Activated naive CD4-positive, alpha-beta T cell treated with anti-CD3 and anti-CD28 coated beads, Interleukin-2, amount 50 U/mL, for 24 hours (primary cell): Measurements from ENCODE around the gene ANKFY1.
A peak's percentile ranks its signal among the peaks of the same experiment; 100 is the strongest.
"Not testable (repeated sequence)": the region's sequence is repeated elsewhere in the genome, so short reads cannot be mapped to it uniquely, and the experiment has no call there.

ENCODE experiments used
- H3K27ac Mint-ChIP-seq: one replicate; pipeline ENCODE4 v1.8.0; 2021; ENCODE audit warnings: mild to moderate bottlenecking, mixed read lengths
- H3K27me3 Mint-ChIP-seq: one replicate; pipeline ENCODE4 v1.8.0; 2021; ENCODE audit warnings: mixed read lengths
- H3K36me3 Mint-ChIP-seq: one replicate; pipeline ENCODE4 v1.8.0; 2021; ENCODE audit warnings: mixed read lengths
- H3K4me1 Mint-ChIP-seq: one replicate; pipeline ENCODE4 v1.8.0; 2021; ENCODE audit warnings: mixed read lengths
- H3K4me3 Mint-ChIP-seq: one replicate; pipeline ENCODE4 v1.8.0; 2021; ENCODE audit warnings: mild to moderate bottlenecking, mixed read lengths
- H3K9me3 Mint-ChIP-seq: one replicate; pipeline ENCODE4 v1.8.0; 2021; ENCODE audit warnings: mixed read lengths

ANKFY1 gene

DNA sequence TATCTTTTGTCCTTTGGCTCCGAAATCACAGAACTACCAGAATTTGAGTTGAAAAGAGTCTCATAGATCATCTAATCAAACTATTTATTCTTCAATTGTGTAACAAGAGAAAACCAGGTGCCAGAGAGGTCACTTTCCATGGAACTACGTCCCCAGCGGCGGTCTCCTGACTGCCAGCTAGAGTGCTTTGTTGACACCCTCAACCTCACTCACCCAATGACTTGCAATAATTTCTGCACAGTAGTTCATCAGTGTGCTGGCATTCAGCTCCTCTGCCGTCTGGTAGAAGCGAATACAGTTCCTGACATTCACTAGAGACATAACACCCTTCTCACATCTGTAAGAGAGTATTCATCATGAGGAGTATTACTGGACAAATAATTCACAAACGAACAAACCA, 54.2 kb downstream of the ANKFY1 start:
- Mint-ChIP-seq H3K9me3 (no peaks in the 10 kb centered on the region), H3K27me3 (no peaks in the 10 kb centered on the region), H3K4me1 (peaks cover 12% of the 10 kb centered on the region), H3K36me3 (peaks cover 12% of the 10 kb centered on the region), H3K27ac (no peak overlapping the region), H3K4me3 (no peak overlapping the region)

DNA sequence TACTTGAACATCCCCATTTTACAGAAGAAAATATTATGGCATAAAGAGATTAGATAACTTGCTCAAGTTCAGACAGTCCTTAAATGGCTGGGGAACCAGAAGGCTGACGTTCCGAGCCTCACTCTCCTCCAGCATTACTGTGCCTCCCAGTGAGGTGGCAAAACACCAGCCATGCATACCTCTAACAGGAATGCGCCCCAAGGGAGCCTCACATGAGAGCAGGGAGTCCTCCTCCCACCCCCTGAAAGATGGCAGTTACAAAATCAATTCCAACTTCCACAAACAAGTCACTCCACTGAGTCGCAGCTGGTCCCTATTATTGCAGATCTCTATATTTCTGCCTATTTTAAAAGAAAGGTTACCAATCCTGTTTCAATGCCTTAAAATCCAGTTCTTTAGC, 55.5 kb downstream of the ANKFY1 start:
- Mint-ChIP-seq H3K4me1 (peaks cover 16% of the 10 kb centered on the region), H3K27me3 (no peaks in the 10 kb centered on the region), H3K27ac (no peak overlapping the region), H3K9me3 (no peaks in the 10 kb centered on the region), H3K4me3 (no peak overlapping the region), H3K36me3 (peaks cover 12% of the 10 kb centered on the region)

DNA sequence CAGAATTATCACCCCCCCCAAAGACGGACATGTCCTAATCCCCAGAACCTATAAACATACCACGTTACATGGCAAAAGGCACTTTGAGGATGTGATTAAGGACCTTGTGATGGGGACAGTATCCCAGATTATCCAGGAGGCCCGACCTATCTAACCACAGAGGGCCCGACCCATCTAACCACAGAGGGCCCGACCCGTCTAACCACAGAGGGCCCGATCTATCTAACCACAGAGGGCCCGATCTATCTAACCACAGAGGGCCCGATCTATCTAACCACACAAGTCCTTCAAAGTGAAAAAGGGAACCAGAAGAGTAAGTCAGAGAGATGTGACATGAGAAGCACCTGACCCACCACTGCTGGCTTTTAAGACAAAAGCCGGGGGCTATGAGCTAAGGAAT, 56.8 kb downstream of the ANKFY1 start:
- no peak overlapping the region for H3K4me3 Mint-ChIP-seq
- peaks cover 12% of the 10 kb centered on the region for H3K36me3 Mint-ChIP-seq
- H3K4me1 Mint-ChIP-seq: peaks cover 16% of the 10 kb centered on the region
- no peaks in the 10 kb centered on the region for H3K27me3 Mint-ChIP-seq
- peak overlapping the region; percentile 59 for H3K27ac Mint-ChIP-seq
- H3K9me3 Mint-ChIP-seq: no peaks in the 10 kb centered on the region

DNA sequence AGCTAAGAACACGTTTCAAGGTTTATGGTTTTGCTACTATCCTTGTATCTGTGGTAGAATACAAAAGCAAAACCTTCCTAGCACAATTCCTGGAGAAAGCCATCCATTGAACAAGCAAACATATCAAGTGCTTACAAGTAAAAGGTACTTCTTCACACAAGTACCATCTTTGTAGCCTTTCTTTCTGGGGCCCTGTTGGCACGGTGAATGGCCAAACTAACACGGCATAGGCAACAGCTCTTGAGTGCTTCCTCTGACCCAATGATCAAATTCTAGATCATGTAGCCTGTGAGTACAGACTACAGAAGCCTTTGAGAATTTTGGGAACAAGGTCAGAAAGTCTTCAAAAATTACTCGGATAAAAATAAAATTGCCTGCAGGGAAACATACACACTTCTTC, 57.9 kb downstream of the ANKFY1 start:
- H3K4me1 Mint-ChIP-seq: peaks cover 16% of the 10 kb centered on the region
- peaks cover 12% of the 10 kb centered on the region for H3K36me3 Mint-ChIP-seq
- H3K9me3 Mint-ChIP-seq: no peaks in the 10 kb centered on the region
- H3K4me3 Mint-ChIP-seq: no peak overlapping the region
- H3K27me3 Mint-ChIP-seq: no peaks in the 10 kb centered on the region
- no peak overlapping the region for H3K27ac Mint-ChIP-seq

DNA sequence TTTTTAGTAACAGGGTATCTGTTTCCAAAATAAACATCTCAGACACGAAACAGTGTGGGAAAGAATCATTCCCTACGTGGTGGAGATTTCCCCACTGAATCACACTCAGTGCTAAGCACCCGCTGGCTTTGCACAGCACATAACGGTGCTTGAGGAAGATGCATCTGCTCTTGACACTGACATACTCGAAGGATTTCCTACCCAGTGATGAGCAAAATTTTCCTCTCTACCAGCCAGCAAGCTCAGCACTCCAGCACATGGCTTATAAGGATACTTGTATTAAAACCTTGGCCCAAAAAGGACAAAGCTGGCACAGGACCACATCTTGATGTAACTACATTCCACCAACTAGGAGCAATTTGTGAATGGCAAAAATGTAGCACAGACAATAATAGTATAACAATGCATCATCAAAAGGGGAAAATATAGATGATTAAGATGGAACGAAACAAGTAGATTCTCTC, 59.0 kb downstream of the ANKFY1 start:
- no peaks in the 10 kb centered on the region for H3K27me3 Mint-ChIP-seq
- H3K36me3 Mint-ChIP-seq: peaks cover 12% of the 10 kb centered on the region
- H3K4me1 Mint-ChIP-seq: peaks cover 16% of the 10 kb centered on the region
- peak overlapping the region; percentile 68 for H3K27ac Mint-ChIP-seq
- no peak overlapping the region for H3K4me3 Mint-ChIP-seq
- H3K9me3 Mint-ChIP-seq: no peaks in the 10 kb centered on the region

DNA sequence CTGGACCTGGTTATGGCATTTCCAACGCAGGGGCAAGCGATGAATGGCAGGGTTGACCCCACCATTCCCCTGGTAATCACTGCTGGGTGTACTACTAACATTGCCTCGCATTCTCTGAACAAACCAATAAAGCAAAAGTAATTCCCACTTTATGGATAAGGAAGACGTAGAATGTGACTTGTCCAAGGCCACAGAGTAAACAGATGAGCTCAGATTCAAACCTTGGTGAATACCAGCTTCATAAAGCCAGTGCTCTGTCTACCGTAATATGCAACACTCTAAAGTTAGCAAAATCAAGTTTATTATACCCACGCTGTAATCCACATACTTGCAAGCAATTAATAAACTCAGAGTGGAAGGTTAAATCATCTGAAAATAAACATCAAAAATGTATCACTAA, 59.6 kb downstream of the ANKFY1 start:
- H3K4me1 Mint-ChIP-seq: peaks cover 16% of the 10 kb centered on the region
- H3K4me3 Mint-ChIP-seq: no peak overlapping the region
- H3K9me3 Mint-ChIP-seq: no peaks in the 10 kb centered on the region
- H3K36me3 Mint-ChIP-seq: peaks cover 9% of the 10 kb centered on the region
- no peaks in the 10 kb centered on the region for H3K27me3 Mint-ChIP-seq
- H3K27ac Mint-ChIP-seq: no peak overlapping the region

DNA sequence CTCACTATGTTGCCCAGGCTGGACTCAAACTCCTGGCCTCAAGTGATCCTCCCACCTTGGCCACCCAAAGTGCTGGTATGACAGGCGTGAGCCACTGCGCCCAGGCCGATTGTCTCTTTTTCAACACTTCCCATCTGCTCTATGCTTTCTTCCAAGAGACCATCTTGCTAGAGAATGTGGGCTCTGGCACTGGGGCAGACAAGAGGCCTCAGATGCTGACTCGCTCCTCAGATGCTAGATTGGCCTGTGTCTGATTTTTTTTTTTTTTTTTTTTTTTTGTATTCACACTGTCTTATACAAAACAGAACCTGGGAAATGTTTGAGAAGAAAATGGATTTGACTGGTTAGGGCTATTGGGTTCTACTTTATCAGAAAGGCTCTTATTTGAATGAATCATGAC, 62.6 kb downstream of the ANKFY1 start:
- Mint-ChIP-seq H3K9me3 (no peaks in the 10 kb centered on the region), H3K27ac (no peak overlapping the region), H3K27me3 (no peaks in the 10 kb centered on the region), H3K36me3 (peaks cover 7% of the 10 kb centered on the region), H3K4me1 (peaks cover 13% of the 10 kb centered on the region), H3K4me3 (no peak overlapping the region)

DNA sequence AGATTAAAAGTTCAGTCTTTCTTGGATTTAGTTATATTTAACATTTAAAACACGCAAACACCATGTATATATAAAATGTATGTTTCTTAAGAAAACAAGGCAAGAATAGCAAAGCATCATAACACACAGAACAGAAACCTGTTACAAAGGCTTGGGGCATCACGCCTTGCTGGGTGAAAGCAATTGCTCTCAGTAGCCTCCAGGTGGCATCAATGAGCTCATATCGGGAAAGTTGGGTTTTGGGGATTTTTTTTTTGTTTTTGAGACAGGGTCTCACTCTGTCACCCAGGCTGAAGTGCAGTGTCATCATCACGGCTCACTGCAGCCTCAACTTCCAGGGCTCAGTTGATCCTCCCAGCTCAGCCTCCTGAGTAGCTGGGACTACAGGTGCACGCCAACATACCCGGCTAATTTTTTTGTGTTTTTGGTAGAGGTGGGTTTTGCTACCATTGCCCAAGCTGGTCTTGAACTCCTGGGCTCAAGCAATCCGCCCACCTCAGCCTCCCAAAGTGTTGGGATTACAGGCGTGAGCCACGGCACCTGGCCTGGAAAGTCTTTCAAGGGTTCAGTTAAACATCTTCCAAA, 63.9 kb downstream of the ANKFY1 start:
- Mint-ChIP-seq H3K27ac (no peak overlapping the region), H3K4me3 (no peak overlapping the region), H3K9me3 (no peaks in the 10 kb centered on the region), H3K36me3 (peaks cover 11% of the 10 kb centered on the region), H3K27me3 (no peaks in the 10 kb centered on the region), H3K4me1 (peaks cover 10% of the 10 kb centered on the region)

DNA sequence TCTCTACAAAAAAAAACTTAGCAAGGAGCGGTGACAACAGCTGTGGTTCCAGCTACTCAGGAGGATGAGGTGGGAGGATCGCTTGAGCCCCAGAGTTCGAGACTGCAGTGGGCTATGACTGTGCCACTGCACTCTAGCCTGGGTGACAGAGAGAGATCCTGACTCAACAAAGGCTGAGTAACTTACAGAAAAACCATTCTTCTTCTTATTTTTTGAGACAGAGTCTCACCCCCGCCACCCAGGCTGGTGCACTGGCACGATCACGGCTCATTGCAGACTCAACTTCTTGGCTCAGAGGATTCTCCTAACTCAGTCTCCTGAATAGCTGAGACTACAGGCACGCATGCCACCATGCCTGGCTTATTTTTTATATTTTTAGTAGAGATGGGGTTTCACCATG, 64.8 kb downstream of the ANKFY1 start:
- Mint-ChIP-seq H3K27ac (no peak overlapping the region), H3K9me3 (no peaks in the 10 kb centered on the region), H3K27me3 (no peaks in the 10 kb centered on the region), H3K4me3 (no peak overlapping the region), H3K4me1 (peaks cover 4% of the 10 kb centered on the region), H3K36me3 (peaks cover 11% of the 10 kb centered on the region)

DNA sequence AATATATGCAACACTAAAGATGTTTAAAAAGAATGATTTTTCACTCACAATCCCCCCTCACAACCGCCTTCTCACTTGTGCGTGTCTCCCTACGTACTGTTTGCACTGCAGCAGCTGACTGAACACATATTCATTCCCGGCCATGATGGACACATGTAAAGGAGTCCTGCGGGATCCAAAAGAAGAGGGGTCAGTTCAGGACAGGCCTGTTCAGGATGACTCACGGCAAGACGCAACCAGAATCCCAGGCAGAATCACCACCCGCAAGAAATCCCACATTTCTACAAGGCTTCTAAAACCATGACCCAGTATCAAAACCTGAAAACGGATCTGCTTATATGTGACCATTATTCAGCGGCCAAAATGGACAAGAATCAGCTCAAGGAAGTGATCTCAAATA, 68.5 kb downstream of the ANKFY1 start:
- peaks cover 11% of the 10 kb centered on the region for H3K36me3 Mint-ChIP-seq
- H3K27ac Mint-ChIP-seq: peak overlapping the region; percentile 1
- no peaks in the 10 kb centered on the region for H3K9me3 Mint-ChIP-seq

DNA sequence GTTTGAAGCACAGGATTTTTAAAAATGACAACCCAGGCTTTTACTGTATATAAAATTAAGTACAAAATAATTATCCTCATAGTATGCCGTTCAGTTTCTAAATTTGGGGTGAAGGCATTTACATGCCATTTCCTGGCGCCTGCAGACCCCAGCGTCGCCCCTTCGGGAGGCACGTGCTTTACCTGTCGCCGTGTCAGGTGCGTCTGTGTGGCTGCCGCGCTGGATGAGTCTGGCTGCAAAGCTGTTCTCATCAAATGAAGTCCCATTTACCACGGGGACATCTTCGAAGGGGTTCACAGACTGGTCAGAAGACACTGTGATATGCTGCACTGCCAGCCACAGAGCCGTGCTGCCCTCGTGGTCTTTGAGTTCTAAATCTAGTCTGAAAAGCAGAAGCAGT, 69.0 kb downstream of the ANKFY1 start:
- no peaks in the 10 kb centered on the region for H3K9me3 Mint-ChIP-seq
- H3K4me3 Mint-ChIP-seq: no peak overlapping the region
- peaks cover 3% of the 10 kb centered on the region for H3K4me1 Mint-ChIP-seq
- peaks cover 11% of the 10 kb centered on the region for H3K36me3 Mint-ChIP-seq
- H3K27me3 Mint-ChIP-seq: no peaks in the 10 kb centered on the region
- no peak overlapping the region for H3K27ac Mint-ChIP-seq

More for the DNA sequence above, 68.5 kb downstream of the ANKFY1 start:
- Mint-ChIP-seq H3K4me1 (peaks cover 3% of the 10 kb centered on the region), H3K27me3 (no peaks in the 10 kb centered on the region), H3K4me3 (no peak overlapping the region)

DNA sequence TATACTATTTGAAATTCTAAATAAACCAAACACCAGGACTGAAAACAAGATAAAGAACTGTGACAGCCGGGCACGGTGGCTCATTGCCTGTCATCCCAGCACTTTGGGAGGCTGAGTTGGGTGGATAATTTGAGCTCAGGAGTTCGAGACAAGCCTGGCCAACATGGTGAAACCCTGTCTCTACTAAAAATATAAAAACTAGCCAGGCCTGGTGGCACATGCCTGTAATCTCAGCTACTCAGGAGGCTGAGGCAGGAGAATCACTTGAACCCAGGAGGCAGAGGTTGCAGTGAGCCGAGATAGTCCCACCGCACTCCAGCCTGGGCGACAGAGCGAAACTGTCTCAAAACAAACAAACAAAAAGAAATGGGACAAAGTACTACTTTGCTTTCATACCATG, 73.0 kb downstream of the ANKFY1 start:
- not testable (repeated sequence) for H3K4me1 Mint-ChIP-seq, H3K4me3 Mint-ChIP-seq, H3K9me3 Mint-ChIP-seq, H3K27ac Mint-ChIP-seq, H3K27me3 Mint-ChIP-seq
- H3K36me3 Mint-ChIP-seq: peaks cover 13% of the 10 kb centered on the region

DNA sequence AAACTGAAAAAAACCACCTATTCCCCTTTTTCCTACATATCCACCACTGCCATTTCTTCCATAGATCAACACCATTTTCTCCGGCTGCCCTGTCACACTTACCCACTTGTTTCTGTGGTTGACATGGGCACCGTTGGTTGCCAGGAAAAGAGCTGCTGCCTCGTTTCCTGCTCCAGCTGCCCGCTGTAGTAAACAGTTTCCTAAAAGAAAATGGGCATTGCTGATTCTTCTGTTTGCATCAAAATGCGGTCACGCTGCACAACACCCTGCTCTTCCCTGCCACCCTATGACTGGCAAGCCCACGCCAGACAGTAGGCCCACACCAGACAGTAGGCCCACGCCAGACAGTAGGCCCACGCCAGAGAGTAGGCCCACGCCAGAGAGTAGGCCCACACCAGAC, 74.5 kb downstream of the ANKFY1 start:
- Mint-ChIP-seq H3K27ac (peak overlapping the region; percentile 51), H3K27me3 (no peaks in the 10 kb centered on the region), H3K9me3 (no peaks in the 10 kb centered on the region), H3K4me3 (no peak overlapping the region), H3K4me1 (peaks cover 8% of the 10 kb centered on the region), H3K36me3 (peaks cover 8% of the 10 kb centered on the region)

DNA sequence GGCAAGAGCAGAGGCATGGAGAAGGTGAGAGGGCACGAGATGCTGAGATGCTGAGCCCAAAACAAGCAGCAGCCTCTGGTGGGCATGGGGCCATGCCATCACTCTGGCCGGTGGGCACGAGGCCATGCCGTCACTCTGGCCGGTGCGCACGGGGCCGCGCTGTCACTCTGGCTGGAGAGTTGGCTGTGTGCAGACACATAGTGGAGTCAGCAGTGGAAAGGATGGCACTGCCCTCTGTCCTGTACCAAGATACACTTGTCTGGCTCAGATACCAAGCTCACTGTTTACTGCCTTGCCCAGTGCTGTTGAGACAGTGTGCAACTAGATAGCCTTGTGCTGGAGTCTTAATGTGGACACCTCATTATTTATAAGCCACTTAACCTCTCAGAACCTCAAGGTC, 75.7 kb downstream of the ANKFY1 start:
- peaks cover 10% of the 10 kb centered on the region for H3K36me3 Mint-ChIP-seq
- peaks cover 8% of the 10 kb centered on the region for H3K4me1 Mint-ChIP-seq
- H3K27me3 Mint-ChIP-seq: no peaks in the 10 kb centered on the region
- no peak overlapping the region for H3K4me3 Mint-ChIP-seq
- H3K27ac Mint-ChIP-seq: no peak overlapping the region
- H3K9me3 Mint-ChIP-seq: no peaks in the 10 kb centered on the region

DNA sequence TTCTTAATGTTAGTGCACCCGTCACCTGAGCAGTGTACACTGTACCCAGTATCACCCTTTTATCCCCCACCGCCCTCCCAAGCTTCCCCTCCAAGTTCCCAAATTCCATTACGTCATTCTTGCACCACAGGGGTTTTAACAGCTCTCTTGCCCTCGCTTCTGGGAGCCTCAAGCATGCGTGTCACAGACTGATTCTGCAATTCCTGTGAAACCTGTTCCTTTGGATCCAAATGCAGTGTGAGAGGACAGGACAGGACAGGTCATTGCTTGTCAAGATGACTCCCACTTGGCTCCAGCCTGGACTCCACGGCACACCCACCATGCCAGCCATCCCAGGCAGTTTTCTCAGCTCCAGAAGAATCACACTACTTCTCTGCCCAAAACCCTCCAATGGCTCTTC, 76.7 kb downstream of the ANKFY1 start:
- Mint-ChIP-seq H3K4me1 (peaks cover 8% of the 10 kb centered on the region), H3K27me3 (no peaks in the 10 kb centered on the region), H3K36me3 (peaks cover 13% of the 10 kb centered on the region), H3K4me3 (no peak overlapping the region), H3K27ac (no peak overlapping the region), H3K9me3 (no peaks in the 10 kb centered on the region)

DNA sequence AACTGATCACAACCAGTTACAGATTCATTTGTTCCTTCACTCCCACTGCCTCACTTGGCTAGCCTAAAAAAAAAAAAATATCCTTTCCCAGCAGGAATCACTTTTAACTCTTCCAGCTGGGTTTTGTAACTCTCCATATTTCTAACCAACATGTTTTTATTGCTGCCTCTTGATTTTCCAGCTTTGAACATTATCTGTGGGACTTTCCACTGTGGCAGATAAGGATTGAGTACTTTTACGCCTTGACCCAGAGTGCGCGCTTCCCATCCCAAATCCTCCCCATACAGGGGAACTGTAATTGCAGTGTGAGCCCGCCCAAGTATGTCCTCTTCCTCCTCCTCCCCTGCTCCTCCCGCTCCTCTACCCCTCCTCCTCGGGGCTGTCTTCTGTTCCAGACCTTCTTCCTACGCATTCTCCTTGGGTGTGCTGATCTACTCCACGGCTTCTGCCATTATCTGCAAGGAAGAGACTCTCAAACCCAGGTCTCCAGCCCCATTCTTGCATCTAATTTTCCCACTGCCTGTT, 77.4 kb downstream of the ANKFY1 start:
- Mint-ChIP-seq H3K27me3 (no peaks in the 10 kb centered on the region), H3K4me1 (peaks cover 8% of the 10 kb centered on the region), H3K27ac (no peak overlapping the region), H3K4me3 (no peak overlapping the region), H3K36me3 (peaks cover 13% of the 10 kb centered on the region), H3K9me3 (no peaks in the 10 kb centered on the region)

DNA sequence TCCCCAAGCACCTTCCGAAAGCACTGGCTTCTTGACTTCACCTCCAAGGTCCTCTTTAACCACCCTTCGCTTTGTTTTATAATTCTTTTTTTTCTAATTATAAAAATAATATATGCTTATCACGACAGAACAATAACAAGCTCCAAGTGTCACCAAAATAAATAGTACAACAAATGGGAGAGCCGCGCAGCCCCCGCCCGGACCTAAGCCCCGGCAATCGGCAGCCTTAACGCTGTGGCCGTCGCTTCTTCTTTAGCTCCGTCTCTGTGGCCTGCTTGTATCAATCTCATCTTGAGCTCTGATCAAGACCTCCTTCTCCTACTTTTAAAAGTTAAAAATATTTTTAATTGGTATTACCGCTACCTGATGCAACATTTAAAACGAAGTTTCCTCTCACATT, 78.1 kb downstream of the ANKFY1 start:
- Mint-ChIP-seq H3K4me1 (peaks cover 8% of the 10 kb centered on the region), H3K9me3 (no peaks in the 10 kb centered on the region), H3K27ac (no peak overlapping the region), H3K4me3 (no peak overlapping the region), H3K36me3 (peaks cover 13% of the 10 kb centered on the region), H3K27me3 (no peaks in the 10 kb centered on the region)
